ENCODE data around the gene GPC6.

DNA sequence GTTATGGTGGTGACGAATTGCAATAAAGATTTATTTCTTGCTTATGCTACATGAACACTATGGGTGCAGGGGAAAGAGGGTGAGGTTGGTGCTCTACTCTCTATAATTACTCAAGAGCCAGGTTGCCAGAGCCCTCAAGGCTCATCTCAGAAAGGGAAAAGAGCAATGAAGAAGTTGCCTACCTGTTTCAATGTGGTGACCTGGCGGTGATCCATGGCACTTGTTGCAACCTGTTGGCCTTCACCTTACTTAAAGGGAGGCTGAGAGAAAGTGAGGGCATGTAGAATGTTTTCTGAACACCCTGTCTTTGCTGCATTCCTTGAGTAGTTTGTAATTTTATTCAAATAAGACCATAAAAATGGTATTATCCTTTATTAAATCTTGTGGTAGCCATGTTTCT is 394.4 kb downstream of the GPC6 start:
- TF ChIP-seq, protein P1, sequence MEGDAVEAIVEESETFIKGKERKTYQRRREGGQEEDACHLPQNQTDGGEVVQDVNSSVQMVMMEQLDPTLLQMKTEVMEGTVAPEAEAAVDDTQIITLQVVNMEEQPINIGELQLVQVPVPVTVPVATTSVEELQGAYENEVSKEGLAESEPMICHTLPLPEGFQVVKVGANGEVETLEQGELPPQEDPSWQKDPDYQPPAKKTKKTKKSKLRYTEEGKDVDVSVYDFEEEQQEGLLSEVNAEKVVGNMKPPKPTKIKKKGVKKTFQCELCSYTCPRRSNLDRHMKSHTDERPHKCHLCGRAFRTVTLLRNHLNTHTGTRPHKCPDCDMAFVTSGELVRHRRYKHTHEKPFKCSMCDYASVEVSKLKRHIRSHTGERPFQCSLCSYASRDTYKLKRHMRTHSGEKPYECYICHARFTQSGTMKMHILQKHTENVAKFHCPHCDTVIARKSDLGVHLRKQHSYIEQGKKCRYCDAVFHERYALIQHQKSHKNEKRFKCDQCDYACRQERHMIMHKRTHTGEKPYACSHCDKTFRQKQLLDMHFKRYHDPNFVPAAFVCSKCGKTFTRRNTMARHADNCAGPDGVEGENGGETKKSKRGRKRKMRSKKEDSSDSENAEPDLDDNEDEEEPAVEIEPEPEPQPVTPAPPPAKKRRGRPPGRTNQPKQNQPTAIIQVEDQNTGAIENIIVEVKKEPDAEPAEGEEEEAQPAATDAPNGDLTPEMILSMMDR (conservative IDR thresholded peaks at IDR 0.05; ENCODE audit: low read length), result no peak
- TF ChIP-seq EZH2phosphoT487 (IDR thresholded peaks at IDR 0.05; ENCODE audit: borderline replicate concordance), result no peak
